NCI-H2171 treated with DMSO at 0.1 percent for 48 hours (cell line): ENCODE measurements around the gene IRGQ.
A peak's percentile ranks its signal among the peaks of the same experiment; 100 is the strongest.
"Not testable (repeated sequence)": the region's sequence is repeated elsewhere in the genome, so short reads cannot be mapped to it uniquely, and the experiment has no call there.

Source experiments
- DNase-seq: peaks from one replicate; lab custom pipeline; 2025; lab: John Stamatoyannopoulos, UW

Gene IRGQ

DNA sequence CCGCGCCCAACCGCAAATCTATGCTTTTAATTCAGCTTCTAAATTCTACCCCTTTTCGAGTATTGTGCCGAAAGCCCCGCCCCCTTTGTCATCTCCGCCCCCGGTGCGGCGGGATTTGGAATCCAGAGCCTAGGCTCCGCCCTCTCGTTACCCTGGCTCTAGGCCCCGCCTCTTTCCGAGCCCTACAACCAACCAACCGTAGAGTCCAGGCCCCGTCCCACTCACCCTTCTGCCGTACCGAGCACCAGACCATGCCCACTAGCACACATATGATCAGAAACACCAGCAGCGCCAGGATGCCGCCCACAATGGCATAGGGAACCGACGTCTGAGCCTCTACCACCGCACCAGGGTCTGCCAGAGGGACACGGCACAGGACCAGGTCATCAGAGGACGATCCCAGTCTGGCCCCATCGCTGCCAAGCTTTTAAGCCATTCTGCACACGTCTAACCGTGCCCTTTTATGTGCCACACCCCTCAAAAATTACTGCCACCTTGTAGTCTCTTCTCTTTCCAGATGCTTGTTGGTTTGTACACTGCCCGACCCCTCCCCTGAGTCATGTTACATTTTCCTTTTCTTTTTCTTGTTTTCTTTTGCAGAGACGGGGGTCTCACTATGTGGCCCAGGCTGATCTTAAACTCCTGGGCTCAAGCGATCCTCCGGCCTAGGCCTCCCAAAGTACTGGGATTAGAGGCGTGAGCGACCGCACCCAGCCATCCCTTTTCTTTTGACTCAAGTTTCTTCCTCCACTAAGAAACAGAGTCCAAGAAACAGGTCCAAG, 28.1 kb upstream of the IRGQ start:
- no peak for DNase-seq

DNA sequence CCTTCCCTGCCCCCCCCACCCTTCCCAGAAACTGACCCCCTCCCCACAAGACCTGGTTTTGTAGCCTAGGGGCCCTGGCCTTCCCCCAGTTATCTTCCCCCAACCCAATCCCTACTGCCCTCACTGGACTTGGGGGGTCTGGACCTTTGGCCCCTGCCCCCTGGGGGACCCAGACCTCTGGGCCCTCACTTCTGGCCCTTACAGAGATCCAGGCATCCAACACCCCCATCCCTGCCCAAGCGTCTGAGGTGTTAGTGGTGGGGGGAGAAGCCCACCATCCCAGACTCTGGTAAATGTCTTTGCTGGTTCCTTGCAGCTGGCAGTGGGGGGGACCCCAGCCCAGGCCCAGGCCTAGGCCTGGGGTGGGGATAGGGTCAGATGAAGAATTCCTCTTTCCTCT, 27.0 kb upstream of the IRGQ start:
- DNase-seq = no peak

DNA sequence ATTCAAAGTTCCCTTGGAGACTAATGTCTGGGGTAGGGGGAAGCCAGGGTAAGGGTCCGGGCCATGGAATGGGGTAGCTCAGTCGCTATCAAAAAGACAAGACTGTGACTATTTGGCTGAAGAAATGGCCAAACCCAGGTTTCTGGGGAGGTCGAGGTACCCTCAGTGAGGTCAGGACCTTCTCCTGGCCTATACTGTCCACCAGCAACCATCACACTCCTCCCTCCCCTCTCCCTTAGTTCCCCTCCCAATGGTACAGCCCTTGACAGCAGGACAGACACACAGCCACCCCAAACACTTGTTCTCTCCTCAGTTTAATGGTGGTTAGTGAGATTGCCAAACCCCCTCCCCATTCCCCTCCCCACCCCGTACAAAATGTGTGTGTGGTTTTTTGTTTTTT, 26.1 kb upstream of the IRGQ start:
- DNase-seq = no peak

DNA sequence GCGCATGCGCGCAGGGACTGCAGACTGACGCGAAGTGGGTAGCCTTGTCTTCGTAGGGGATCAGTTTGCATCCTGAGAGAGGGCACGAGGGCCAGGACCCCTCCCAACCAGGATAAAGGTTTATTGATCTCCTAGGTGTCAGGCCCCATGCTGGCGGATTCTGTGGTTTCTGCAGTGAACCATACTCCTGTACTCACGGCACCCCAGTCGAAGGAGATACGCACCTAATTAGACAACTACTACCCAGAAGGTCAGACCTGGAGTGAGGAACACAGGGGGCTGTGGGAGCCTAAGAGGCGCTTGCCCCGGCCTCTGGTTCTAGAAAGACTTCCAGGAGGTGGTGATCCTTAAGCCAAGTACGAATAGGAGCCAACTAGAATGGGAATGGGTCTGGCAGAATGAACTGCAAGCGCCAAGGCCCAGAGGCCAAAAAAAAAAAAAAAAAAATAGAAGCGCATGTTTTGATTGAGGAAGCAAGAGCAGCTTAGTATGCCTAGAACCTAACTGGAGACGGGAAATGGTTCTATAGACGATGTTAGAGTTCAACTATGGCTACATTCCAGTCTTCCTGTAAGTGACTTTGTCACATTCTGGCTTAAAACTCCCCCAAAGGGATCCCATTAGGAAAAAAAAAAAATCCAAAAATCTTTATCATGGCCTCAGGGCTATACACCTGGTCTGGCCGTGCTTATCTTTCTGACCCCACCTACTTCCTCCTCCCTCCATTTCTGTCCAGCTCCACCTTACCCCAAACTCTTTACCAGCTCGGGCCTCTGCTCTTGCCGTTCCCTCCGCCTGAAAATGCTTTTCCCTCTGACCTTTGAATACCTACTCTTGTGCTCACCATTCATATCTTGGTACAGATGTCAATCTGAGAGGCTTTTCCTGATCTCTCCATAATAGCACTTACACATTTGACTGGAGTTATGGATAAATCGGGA, 24.4 kb upstream of the IRGQ start:
- no peak for DNase-seq

DNA sequence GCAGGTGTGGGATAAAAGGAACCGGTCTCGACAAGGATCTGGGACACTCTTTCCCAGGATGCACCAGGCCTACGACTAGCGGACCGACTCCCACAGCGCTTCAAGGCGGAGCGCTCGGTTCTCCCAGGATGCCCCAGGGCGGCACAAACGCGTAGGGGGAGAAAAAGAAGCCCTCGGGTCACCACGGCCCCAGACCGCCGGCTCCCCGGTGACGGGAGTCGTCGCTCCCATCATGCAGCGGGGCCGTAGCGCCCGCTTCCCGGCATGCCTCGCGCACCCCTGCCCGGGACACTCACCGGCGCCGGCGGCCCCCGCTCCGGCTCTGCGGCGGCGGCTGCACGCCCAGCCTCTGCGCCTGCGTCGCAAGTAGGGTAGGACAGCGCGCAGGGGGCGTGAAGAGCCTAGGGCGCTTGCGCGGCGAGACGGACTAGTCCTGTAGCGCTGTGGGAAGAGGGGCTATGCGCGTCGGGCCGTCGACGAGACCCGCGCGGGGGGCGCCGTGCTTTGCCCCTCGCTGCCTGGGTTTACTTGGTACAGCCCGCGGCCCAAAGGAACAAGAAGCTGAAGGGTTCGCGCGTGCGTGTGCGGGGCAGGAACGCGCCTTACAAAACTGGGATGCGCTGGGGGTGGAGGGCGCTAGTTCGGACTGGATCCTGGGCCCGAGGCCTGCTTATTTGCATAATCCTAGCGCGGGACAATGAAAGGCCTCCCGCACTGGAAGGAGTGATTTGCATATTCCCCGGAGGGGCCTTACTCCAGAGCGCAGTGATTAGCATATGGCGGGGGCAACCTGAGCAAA, 23.5 kb upstream of the IRGQ start, which contains the start of gene ZNF428:
ZNF428 (minus strand) TSS at position 368 of the 799 bp plus-strand sequence. CDS start 5,325 bp downstream, outside the sequence.
- DNase-seq = peak; percentile 95

DNA sequence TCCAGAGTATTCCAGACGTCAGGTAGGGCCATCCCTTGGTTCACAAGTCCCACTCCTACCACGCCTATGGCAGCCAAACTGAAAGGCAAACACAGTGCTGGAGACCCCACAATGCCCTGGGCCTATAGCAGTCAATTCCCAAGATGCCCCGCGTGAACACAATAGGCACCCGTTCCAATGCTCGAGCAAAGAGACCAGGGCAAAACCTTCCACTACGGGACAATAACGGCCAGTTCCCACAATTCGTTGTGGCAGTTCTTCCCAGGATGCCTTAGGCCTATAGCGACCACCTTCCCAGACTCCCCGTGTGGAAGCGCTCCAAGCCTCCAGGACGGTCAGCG, 23.0 kb upstream of the IRGQ start:
- DNase-seq = peak; percentile 90

DNA sequence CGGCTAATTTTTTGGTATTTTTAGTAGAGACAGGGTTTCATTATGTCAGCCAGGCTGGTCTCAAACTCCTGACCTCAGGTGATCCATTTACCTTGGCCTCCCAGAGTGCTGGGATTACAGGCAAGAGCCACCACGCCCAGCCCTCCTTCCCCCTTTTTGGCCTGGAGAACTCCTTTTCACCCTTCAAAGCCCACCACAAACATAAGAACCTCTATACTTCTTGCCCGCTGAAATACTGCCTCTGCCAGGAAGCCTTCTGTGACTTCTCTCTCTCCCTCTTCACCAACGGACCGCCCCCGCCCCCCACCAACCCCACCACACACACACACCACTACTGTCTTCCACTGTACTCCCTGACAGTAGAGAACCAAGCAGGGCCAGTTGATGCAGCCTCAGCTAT, 21.0 kb upstream of the IRGQ start:
- DNase-seq = no peak

DNA sequence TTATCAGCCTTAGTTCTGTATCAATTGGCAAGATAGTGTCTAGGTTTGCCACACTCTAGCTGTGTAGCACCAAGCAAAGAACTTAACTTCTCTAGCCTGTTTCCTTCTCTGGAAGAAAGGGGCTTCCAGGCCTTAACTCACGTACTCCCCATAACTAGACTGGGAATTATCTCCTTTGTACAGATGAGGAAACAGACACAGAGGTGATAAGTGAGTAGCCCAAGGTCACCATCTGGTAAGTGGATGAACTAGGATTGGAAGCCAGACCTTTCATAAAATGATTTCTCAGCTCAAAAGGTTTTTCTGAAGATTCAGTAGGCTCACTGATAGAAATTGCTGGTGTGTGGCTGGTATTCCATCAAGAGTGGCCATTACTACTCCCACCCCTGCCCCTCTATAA, 20.4 kb upstream of the IRGQ start:
- no peak for DNase-seq

DNA sequence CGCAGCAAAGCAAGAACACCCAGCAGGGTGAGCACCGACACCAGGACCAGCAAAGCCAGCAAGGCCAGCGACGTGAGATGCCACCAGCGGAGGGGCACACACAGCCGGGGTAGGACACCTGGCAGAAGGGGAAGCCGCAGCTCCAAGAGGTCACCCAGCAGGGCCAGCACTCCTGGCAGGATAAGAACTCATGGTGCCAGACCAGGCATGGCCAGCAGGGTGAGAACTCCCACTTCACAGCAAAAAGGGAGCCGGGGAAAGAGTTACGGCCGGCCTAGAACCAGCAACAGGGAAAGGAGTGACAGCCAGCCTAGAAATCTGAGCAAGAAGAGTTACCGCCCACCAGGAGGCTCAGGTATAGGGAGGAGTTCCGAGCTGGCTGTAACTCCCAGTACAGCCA, 16.4 kb upstream of the IRGQ start:
- DNase-seq = no peak

DNA sequence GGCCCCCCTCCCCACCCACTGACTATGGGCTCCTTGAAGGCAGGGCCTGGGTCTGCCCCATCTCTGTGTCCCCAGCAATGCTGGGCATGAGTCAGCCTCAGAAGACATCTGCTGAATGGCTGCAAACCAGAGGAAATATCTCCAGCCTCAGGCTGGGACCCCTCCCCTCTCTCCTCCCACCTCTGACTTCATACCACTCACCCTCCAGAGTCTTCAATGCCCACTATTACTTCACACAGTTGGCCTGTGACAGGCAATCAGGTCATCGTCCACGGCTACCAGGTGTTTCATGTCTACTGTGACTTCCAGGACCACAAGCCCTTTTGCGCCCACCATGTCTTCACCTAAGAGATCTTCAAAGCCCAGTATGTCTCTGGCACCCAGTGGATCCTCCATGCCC, 15.9 kb upstream of the IRGQ start, which contains the start of gene SRRM5:
SRRM5 (plus strand) TSS at position 301 of the 400 bp plus-strand sequence; CDS start at position 335, 34 bp downstream.
- no peak for DNase-seq

DNA sequence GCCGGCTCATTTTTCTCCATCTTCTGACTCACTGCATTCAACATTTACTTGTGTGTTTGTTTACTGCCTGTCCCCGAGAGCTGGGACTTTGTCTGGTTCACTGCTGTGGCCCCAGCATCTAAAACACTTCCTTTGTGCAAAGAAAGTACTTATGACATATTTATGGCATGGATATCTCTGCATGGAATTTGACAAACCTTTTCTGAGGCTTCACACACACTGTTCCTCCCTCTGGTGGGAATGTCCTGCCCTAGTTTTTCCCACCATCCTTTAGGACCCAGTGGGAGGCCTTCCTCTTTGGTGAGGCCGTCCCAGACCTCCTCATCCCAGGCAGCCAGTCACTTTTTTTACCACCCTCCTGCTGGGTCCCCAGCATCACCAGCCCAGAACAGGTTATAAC, 14.6 kb upstream of the IRGQ start:
- no peak for DNase-seq

DNA sequence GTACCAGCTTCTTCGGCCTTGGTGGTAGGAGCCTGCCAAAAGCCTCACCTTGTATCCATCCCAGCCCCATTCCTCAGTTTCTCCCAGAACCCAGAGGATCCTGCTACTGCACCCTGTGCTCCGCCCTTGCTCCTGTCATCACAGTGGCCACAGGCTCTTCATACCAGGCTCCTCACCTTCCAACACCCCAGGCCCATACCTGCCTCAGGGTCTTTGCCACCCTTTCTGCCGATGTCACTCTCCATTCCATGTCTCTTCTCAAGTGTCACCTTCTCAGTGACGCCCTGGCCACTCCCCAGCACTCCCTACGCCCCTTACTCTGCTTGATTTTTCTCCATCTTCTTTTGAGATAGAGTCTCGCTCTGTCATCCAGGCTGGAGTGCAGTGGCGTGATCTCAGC, 13.9 kb upstream of the IRGQ start:
- DNase-seq = no peak

DNA sequence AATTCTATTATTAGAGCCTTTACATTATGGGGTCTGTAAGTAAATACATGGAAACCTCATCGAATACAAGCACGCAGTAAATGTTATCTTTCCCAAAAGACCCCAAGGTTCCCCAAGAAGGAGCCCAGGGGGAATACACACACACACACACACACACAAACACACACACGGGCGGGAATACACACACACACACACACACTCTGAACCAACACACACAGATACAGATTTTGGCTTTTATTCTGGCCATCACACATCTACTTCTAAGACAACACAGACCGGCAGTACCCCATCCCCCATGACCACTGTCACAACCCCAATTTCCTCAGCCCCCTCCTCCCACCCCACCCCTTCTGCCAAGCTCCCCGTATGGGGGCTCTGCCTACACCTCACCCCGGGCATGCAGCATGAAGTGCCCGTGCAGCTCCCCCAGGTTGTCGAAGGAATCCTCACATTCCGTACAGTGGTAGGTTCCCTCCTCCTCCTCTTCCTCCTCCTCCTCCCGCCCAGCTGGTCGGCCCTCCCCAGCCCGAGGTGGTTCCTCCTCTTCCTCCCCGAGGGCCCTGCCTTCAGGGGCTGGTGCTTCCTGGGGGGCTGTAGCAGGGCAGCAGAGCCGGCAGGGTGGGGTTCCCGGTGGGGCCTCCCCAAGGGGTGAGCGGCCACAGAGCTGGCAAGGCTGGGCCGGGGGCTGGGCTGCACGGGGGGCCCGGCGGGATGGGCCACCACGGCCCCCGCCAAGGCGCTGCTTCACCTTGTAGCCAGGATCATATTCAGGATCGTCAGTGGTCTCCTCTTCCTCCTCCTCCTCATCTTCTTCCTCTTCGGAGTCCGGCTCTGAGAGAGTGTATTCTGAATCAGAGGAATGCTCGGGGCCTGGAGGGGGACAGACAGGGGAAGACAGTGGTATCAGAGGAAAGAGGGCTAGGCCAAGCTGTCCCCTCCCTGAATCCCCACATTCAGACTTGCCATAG, 11.6 kb upstream of the IRGQ start:
- no peak for DNase-seq

DNA sequence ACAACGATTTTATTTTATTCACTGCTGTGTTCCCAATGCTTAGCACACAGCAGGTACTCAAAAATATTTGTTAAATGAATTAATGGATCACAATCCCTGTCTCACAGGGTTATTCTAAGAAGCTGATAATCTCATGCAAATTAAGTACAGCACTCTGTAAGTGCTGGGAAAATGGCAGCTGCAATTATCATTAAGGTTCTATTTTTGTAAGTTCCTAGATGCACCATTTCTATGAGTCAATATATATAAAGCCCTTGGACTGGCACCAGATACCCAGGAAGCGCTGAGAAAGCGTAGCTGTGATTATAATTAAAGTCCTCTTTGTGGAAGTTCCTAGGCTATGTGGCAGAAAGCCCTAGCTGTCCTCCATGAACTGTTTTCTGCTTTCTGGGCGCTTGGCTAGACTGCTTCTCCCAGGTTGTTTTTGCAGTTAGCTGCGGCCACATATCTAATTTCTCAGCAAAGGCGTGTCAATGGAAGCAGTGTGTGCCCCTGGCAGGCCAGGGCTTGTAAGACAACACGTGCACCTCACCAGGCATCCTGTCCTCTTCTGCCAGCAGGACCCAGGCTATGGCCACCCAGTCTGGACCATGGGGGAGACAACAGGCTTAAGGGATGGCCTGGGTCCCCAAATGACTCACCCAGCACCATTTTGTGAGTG, 10.8 kb upstream of the IRGQ start:
- peak; percentile 52 for DNase-seq

DNA sequence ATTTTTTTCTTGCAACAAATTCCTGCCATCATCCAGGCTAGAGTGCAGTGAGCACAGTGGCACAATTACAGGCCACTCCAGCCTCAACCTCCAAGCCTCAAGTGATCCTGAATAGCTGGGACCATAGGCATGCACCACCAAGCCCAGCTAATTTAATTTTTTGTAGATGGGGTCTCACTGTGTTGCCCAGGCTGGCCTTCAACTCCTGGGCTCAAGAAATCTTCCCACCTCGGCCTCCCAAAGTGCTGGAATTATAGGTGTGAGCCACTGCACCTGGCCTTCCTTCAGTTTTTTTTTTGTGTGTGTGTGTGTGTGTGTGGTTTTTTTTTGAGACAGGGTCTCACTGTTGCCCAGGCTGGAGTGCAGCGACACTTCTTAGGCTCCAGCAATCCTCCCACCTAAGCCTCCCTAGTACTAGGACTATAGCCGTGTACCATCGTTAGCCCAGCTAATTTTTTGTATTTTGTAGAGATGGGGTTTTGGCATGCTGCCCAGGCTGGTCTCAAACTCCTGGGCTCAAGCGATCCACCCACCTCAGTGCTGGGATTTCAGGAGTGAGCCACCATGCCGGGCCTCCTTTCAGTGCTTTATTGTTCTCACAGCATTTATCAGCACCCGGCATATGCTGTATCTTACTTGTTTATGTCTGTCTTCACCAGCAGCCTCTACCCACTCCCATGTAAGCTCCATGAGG, 10.1 kb upstream of the IRGQ start:
- DNase-seq = peak; percentile 43

DNA sequence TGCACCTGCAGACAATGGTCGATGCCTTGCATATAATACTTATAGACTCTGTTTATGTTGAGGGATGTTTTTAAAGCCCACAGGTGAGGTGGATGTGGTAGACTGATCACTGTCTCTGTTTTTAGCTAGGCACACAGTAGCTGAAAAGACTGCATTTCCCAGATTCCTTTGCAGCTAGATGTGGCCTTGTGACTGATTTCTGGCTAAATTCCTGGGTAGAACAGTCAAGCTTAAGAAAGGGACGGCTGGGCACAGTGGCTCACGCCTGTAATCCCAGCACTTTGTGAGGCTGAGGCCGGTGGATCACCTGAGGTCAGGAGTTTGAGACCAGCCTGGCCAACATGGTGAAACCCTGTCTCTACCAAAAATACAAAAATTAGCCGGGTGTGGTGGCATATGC, 4.4 kb upstream of the IRGQ start:
- DNase-seq = not testable (repeated sequence)

DNA sequence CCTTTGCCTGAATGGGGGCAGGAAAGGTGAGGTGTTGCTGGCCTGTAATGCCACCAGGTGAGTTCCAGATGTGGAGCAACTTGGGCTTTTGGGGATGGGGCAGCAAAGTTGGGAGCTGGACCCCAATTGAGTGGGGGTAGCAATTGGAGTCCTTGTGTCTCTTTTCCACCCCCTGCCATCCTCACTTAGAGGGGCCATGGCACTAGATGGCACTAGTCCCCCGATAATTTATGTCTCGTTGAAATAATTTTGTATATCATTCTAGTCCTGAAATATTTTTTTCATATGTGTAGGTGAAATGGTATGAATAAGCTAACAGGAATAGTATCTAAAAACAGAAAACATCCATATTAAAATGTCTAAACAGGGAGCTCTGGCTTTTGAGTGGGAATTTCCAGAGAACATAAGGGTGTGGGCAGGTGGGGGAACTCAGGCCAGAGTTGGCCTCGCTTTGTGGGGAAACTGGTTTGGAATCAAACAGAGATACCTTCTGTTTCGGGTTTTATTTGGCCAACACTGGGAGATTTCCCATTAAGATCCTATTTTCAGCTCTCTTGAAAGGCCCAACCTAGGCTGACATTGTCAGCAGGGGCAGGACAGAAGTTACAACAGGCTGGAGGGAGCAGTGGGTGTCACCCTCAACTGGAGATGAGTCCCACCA, 3.8 kb upstream of the IRGQ start:
- DNase-seq = no peak

DNA sequence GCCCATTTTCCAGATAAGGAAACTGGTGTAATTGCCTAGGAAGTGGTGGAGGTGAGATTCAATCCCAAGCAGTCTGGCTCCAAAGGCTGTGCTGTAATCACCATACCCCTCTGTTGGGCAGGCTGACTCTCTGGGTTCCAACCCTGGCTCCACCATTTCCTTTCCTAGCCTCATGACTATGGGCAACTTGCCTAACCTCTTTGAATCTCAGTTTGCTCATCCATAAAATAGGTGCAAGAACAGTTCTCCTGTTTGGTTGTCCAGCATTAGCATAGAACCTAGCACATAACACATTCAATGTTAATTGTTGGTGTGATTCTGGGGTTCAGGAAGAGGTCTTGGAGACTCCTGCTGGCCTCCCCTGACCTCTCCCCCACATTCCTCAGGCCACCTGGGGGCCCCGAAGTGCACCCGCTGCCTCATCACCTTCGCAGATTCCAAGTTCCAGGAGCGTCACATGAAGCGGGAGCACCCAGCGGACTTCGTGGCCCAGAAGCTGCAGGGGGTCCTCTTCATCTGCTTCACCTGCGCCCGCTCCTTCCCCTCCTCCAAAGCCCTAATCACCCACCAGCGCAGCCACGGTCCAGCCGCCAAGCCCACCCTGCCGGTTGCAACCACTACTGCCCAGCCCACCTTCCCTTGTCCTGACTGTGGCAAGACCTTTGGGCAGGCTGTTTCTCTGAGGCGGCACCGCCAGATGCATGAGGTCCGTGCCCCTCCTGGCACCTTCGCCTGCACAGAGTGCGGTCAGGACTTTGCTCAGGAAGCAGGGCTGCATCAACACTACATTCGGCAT, 2.7 kb upstream of the IRGQ start:
- no peak for DNase-seq

DNA sequence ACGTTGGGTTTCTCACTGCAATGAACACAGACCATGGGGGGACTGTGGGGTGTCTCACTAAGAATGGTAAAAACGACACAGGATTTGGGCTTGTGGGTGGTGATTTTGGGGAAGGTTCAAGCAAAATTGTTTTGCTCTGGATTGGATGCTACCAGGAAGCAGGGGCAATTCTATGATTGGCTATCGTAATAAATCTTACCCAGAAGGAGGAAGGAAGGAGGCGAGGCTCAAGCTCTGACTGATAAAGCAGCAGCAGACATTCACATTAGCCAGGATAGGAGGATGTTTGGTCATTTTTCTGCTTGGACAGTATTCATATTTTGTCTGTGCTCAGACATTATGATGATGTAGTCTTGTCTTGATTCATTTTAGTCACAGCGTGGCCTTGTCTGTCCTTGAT, 1.9 kb upstream of the IRGQ start:
- no peak for DNase-seq
